HG03039 (cell line): Measurements from ENCODE around the gene LCN12.

Source experiments
- ATAC-seq: cut with Tn5 transposase; IDR thresholded peaks from one replicate; pipeline ENCODE4 v1.9.1; 2021; ENCODE audit warnings: mild to moderate bottlenecking, moderate library complexity; ENCODE audit not compliant: unreplicated experiment

The LCN12 gene

DNA sequence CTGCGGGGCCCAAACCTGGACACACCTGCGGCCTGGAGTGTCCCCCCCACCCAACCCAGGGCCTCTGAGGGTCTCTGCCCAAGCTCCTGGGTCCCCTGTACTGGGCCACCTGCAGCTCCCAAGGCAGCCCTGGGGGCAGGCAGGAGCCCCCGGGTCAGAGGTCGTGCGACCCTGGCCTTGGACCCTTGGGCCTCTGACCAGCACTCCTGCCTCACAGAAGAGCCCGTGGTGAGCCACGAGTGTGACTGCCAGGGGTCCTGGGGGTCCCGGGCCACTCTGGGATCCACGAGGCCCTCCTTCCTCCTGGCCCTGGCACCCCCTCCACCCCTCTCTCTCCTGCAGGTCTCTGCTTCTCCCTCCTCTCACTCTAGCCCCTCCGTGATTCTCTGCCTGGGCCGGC is 20.3 kb downstream of the LCN12 start:
- ATAC-seq: no peak

DNA sequence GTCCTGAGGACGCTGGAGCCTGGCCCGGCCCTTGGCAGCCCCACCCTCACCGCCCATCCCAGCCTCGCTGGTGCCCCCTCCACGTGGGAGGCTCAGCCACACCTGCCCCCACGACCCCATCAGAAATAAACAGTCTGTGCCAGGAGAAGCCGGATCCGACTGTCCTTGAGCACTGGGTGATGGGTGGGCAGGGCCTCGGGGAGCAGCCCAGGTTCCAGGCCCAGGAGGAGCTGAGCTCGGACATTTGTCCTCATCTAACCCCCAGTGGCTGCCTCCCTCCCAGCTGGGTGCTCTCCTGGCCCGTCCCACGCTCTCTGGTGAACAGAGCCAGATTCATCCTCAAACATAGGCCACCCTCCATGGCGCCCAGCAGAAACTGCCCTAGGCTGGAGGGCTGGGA is 20.7 kb downstream of the LCN12 start:
- no peak for ATAC-seq

DNA sequence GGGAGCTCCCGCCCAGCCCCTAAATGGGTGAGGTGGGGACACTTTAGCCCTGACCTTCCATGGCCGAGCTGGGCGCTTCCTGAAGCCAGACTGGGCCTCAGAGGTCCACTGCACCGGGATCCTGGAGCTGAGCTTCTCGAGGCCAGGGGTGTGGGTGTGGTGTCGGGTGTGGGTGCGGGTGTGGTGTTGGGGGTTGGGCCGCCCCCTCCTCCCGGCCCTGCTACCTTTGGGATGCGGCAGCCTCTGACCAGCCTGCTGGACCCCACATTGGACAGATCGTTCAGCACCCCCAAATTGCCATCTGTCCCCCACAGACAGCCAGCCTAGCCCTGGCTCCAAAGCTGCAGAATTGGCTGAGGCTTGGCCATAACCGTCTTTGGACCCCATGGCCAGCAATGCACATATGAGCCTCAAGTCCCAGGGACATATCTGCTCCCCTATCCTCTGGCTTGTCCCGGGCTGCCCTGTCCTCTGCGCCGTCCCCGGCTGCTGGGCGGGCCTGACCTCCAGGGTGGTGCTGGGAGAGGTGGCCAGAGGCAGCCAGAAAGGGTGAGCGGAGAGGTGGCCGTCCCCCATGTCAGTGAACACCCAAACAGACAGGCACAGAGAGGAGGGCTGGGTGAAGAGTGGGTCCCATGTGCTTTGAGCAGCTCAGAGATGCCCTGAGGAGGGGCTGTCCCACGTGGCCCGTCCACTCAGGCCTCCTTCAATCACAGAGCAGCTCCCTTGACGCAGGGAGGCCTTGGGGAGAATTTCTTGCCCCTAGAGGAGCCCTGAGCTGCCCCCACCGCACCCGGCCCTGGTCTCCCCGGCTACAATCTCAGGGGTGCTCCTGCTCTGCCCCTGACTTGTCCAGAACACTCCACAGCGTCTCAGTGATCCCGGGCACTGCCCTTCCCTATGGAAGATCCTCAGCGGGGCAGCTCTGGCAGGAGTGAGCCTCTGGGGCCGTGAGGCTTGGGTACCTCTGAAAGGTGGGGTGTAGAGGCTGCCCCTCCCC is 21.8 kb downstream of the LCN12 start:
- ATAC-seq: no peak

DNA sequence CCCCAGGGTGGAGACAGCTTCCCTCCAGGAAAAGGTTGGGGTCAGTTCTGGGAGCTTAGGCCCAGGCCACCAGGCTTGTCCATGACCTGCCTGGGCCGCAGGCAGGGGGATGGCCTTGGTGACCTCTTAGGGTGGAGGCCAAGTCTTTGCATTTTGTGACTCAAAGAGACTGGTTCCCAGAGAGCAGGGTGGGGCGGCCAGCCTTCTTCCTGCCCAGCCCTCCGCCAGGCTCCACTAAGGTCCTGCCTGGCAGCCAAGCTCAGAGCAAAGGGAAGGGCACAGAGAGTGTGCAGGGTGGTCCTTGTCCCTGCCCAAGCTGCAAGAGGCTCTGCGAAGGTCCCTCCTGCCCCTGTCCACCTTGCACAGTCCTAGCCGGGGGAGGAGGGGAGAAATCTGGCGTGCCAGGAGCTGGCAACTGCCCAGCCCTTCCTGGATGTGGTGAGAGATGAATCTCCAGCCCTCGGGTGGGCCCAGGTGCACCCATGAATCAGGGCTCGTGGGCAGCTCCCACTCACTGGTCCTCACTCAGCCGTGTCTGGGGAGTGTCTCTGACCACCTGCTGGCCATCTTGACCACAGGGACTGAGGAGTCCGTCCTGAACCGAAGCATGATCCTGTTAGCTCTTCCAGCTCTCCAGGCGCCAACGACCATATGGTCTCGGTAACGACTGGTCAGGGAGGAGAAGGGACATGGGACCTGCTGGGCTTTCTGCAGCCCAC is 22.9 kb downstream of the LCN12 start:
- no peak for ATAC-seq

DNA sequence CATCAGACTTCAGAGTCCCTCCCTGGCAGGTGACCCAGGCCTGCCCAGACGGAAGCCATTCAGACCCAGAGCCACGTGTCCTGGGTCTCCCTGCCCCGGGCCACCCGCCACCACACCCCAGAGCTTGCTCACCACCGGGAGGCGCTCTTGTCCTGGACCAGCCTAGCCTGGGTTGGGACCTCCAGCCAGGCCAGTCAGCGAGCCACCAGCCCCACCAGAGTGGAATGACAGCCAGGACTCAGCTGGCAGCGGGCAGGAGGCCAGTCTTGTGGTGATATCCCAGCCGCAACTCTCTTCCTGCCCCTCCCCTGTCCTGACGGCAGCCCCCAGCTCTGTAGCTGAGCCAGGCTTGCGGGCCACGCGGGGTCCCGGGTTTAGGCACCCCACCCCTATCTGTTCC is 23.6 kb downstream of the LCN12 start:
- no peak for ATAC-seq

DNA sequence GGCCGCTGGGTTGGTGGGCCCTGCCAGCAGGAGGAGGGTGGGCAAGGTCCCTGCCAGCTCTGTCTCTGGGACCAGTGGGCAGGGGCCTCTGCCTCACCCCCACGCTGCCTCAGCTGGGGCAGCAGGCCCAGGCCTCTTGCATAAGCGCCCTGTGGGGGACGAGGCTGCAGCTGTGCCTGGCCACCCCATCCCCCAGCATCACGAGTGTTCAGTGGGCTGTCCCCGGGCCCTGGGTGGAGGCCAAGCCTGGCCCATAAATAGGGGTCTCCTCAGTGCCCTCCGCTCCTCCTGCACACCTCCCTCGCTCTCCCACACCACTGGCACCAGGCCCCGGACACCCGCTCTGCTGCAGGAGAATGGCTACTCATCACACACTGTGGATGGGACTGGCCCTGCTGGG is 25.1 kb downstream of the LCN12 start, which contains the start of gene PTGDS:
PTGDS (plus strand) TSS at position 282 of the 400 bp plus-strand sequence; CDS start at position 357, 75 bp downstream.
- no peak for ATAC-seq

DNA sequence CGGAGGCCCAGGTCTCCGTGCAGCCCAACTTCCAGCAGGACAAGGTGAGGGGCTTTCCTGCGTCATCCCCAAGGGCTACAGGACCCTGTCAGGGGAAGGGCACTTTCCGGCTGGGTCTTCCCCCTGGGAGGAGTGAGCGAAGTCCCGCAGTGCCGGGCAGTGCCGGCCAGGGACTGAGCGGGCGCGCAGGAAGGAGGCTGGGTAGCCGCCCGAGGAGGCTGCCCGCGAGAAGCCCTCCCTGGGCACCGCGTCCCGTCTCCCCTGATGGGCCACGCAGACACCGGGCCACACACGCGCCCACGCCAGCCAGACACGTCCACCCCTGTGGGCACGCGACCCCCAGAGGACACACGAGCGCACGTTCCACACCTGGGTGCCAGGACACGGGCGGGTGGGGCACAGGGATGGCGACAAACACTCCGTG is 25.6 kb downstream of the LCN12 start:
- ATAC-seq: no peak

DNA sequence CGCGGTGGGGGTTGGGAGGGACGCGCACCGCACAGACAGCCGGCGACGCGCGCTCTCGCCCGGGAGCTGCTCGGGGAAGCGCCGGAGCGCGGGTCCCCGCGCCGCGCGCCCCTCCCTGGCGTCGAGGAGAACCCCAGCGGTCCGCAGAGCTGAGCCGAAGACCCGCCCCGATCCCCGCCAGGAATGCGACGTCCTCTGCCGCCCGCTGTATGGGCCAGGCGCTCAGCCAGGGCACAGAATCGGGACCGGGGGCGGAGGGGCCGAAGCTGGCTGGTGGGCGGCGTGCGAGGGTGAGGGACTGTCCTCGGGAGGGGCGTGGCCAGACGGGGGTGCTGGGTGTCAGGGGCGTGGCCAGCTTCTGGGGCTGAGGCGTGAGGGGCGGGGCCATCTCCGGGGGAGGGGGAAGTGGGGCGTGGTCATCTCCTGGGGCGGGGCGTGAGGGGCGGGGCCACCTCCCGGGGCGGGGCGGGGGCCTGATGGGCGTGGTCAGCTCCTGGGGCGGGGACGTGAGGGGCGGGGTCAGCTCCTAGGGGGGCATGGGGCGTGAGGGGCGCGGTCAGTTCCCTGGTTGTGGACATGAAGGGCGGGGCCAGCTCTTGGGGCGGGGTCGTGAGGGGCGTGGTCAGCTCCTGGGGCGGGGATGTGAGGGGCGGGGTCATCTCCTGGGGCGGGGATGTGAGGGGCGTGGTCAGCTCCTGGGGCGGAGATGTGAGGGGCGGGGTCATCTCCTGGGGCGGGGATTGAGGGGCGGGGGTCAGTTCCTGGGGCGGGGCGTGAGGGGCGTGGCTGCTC is 26.2 kb downstream of the LCN12 start:
- no peak for ATAC-seq

DNA sequence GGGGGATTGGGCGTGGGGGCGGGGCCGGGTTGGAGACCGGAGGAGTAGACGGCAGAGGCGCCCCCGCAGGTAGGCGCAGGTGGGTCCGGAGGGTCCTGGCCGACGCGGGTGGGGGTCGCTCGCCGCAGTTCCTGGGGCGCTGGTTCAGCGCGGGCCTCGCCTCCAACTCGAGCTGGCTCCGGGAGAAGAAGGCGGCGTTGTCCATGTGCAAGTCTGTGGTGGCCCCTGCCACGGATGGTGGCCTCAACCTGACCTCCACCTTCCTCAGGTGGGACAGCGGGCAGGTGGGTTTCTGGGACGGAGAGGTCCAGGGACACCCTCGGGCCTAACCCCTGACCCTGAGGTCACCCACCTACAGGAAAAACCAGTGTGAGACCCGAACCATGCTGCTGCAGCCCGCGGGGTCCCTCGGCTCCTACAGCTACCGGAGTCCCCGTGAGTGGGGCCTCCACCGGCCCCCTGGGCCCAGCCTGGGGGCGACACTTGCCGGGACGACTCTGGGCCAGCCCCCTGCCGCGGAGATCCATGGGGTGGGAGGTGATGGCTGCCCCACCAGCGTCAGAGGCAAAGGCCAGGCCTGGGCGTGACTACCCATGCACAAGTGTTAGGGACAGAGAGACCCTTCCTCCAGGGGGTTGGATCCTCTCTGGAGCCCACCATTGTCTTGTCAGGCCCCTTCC is 26.9 kb downstream of the LCN12 start:
- no peak for ATAC-seq

DNA sequence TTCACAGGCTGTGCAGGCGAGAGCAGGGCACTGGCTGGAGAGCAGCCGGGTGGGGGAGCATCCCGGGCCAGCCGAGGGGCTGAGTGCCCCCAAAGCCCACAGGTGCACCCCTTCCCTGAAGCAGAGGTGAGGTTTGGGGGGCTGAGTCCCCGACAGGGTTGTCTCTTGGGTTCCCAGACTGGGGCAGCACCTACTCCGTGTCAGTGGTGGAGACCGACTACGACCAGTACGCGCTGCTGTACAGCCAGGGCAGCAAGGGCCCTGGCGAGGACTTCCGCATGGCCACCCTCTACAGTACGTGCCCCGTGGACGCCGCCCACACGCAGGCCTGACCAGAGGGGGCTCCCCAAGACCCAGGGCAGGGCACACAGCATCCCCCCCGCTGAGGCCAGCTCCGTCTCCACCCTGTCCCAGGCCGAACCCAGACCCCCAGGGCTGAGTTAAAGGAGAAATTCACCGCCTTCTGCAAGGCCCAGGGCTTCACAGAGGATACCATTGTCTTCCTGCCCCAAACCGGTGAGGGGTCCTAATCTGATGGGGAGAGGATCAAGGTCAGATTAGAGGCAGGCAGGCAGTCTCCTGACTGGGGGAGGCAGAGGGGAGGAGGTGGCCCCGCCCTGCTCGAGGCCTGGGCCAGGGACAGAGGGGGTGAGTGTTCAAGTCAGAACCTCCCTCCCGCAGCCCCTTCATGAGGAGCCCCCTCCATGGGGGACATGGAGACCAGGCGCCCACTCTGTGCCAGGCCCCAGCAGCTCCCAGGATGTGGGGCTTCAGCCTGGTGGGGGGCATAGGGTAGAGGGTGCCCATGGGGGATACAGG is 27.9 kb downstream of the LCN12 start:
- no peak for ATAC-seq

DNA sequence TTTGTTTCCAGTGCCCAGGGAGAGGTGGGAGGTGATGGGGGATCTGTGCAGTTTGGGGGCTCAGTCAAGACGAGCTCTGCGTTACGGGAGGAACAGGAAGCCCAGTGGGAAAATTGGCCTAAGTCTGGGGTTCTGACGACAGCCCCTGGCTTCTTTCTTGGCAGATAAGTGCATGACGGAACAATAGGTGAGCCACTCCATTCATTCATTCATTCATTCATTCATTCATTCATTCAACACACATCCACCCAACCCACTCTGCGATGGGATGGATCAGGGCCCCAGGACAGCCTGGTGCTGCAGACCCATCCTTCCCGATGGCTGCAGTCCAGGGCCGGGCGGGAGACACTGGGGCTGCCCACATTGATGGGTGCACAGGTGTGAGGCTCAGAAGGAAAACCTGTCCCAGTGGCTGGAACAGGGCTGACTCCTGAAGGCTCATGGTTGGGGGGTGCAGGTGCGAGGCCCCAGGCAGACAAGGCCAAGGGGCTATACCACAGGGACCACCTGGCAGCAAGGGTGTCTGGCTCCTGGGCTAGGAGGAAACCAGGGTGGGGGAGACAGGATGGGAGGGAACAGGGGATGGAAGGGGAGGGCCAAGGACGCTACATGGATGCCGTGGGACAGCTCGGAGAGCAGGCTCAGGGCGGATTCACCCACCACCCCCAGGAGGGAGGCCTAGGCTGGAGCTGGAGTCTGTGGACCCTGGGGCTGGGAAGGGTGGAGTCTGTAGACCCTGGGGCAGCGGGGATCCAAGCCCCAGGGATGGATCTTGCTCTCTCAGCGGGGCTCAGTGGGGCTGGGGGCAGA is 28.8 kb downstream of the LCN12 start:
- no peak for ATAC-seq

DNA sequence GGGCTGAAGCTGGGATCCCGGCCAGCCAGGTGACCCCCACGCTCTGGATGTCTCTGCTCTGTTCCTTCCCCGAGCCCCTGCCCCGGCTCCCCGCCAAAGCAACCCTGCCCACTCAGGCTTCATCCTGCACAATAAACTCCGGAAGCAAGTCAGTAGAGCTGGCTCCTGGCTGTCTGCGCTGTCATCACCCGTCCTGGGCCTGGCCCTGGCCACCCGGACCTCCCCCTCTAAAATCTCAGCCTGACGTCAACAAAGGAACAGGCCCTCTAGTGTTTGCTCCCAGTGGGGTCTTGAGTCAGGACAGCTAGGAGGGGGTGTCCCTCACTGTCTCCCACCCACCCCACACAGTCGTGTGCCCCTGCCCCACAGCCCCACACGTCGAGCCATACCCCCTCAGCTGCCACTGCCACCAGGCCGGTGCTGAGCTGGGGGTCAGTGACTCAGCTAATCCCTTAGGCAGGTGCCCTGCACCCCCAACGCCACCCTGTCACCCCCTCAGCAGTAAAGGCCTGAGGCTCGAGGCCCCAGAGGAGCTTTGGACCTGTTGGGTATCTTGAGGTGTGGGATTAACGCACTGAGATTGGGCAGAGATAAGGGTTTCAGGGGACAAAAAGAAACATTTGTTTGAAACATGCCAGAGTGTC is 29.6 kb downstream of the LCN12 start:
- no peak for ATAC-seq

DNA sequence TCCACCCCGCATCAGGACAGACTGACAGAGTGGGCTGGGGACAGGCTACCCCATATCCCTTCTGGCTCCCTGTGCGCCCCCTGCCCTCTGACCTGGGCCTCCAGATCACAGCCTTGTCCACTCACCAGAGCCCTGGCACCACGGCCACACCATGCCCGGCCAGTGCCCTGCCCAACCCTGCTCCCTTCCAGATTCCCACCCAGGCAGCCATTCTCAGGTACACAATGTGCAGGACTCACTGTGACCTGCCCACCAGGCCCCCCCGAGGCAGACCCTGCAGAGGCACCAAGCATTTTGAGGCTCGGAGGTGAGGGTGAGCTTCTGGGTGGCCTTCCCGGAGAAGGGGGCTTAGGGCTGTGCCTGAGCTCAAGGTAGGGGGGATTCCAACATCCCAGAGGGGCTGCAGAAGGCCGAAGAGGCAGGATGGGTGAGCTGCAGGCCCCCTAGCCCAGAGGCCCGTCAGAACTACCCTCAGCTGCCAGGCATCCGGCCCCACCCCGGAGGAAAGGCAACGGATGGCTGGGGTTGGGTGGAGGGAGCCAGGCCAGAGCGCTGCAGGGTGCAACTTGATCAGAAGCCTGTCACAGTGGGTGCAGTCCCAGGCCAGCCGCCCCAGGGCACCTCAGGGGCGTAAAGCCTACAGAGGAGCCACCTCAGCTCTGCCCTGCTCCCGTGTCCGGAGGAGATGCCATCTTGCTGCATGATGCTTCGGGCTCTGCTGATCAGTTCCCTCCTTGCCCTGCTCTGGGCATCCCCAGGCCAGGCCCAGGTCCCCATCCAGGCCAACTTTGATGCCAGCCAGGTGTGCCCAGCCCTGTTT is 30.4 kb downstream of the LCN12 start, which contains the start of gene LCNL1:
LCNL1 (plus strand) TSS at position 762 of the 820 bp plus-strand sequence. CDS start 594 bp downstream, outside the sequence.
- ATAC-seq: no peak

DNA sequence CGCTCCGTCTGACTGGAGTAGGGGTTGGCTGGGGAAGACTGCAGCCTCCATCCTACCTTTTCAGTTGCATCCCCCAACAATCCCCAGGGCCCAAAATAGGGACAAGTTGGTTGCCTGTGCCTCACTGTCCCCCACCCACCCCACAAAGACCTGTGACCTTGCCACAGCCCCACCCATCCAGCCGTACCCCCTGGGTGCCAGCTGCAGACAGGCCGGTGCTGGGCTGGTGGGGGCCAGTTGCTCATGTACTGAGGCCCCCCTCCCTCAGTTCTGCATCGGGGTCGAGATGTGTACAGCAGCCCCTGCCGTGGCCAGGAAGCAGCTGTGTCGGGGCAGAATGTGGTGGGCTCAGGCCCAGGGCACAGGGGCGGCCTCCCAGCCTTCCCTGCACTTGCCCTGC is 31.1 kb downstream of the LCN12 start:
- no peak for ATAC-seq

DNA sequence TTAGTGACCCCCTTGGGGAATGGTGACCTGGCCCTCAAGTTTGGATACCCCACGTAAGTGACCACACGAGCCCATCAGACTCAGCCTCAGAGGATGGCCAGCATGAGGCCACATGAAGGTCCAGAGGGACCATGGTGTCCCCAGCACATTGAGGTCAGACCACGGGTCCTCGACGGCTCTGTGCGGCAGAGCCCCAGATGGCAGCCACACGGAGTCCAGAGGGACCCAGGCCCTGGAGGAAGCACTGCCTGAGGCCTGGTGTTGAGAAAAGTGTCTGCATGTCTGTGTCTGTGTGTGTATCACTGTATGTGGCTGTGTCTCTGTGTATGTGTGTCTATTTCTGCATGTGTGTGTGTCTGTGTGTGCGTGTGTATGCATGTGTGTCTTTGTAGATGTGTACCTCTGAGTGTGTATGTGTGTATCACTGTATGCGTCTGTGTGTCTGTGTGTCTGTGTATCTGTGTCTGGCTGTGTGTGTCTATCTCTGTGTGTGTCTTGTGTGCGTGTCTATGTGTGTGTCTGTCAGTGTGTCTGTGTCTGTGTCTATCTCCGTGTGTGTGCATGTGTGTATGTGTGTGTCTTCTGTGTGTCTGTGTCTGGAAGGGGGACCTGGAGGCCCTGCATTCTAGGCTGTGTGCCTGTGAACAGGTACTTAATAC is 31.7 kb downstream of the LCN12 start:
- ATAC-seq: no peak

DNA sequence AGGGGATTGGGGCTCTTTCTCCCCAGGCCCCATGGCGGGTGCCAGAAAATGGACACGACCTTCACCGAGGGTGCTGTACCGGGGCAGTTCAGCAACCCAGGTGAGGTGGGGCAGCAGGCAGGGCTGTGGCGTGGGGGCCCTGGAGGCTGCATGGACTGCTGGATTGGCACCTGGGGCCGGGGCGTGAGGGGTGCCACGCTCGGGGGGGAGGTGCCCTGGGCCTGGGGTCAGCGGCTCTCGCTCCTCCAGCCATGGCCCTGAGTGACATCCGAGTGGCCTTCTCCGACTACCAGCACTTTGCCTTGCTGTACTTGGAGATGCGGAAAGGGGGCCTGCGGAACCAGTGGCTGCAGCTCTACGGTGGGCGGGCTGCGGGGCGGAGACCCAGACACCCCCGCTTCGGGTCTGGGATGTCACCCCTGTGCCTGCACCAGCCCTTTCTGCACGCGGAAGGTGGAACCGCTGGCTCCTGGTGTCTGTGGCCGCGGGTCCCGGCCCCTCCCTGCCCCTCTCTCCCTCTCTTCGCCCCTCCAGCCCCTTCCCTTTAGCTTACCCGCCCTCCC is 32.5 kb downstream of the LCN12 start:
- no peak for ATAC-seq
